CD4-positive, alpha-beta T cell (primary cell): ENCODE results near the gene PTGFR. TPM values are rescaled to one million over a fixed set of nuclear protein-coding genes. Genes with fewer than 3 reads are reported as not detected.

Experiments
- ATAC-seq: fragments of 200-7000 bp; cut with Tn5 transposase; one replicate; pipeline ENCODE4 v1.10.0; 2022; ENCODE audit warnings: mild to moderate bottlenecking; ENCODE audit not compliant: poor library complexity
- CTCF ChIA-PET: fragments of 350-600 bp; sonication (Branson Sonifier 250); formaldehyde crosslinking; loops from one replicate; lab custom pipeline; 2021; ENCODE audit warnings: antibody characterized with exemption, inconsistent platforms; lab: Charles Lee
- POLR2A ChIA-PET: fragments of 350-600 bp; sonication (Branson Sonifier 250); formaldehyde crosslinking; loops from one replicate; lab custom pipeline; 2021; ENCODE audit warnings: antibody characterized with exemption, inconsistent platforms; lab: Charles Lee
- DNase-seq, 14 experiments: peaks; one replicate each; pipeline ENCODE4 v3.0.0-alpha.2; 2013 to 2020; ENCODE audit warnings: mixed read lengths in 2 of 14
- H3K27ac ChIP-seq, 2 donors: one replicate each; pipeline versions ENCODE4 v1.5.1 to v1.7.0; 2013; ENCODE audit warnings: low read length in 2 of 2, low read depth in 1 of 2, mild to moderate bottlenecking in 1 of 2
- H3K27me3 ChIP-seq, 2 experiments: 1 replicate in 1 of 2; 2 replicates in 1 of 2; pipeline versions ENCODE4 v1.6.1 to v1.7.0; 2013; ENCODE audit warnings: low read length in 2 of 2, control low read depth in 1 of 2, mild to moderate bottlenecking in 1 of 2, moderate library complexity in 1 of 2; ENCODE audit not compliant: insufficient read depth in 2 of 2, control insufficient read depth in 1 of 2
- H3K36me3 ChIP-seq: one replicate; pipeline ENCODE4 v1.6.1; 2013; ENCODE audit warnings: low read length, control low read depth; ENCODE audit not compliant: insufficient read depth
- H3K4me1 ChIP-seq: one replicate; pipeline ENCODE4 v1.6.1; 2013; ENCODE audit warnings: low read length, control low read depth; ENCODE audit not compliant: insufficient read depth
- H3K4me3 ChIP-seq: one replicate; pipeline ENCODE4 v1.5.1; 2013; ENCODE audit warnings: mild to moderate bottlenecking, low read length, moderate library complexity
- H3K9me3 ChIP-seq, 2 experiments: 1 replicate in 1 of 2; 2 replicates in 1 of 2; pipeline versions ENCODE4 v1.6.1 to v1.7.0; 2013; ENCODE audit warnings: low read length in 2 of 2, mild to moderate bottlenecking in 2 of 2, control low read depth in 1 of 2, moderate library complexity in 1 of 2; ENCODE audit not compliant: control insufficient read depth in 1 of 2, insufficient read depth in 1 of 2
- H3K27ac Mint-ChIP-seq: one replicate; pipeline ENCODE4 v1.8.0; 2020; ENCODE audit warnings: mixed read lengths
- H3K27me3 Mint-ChIP-seq: one replicate; pipeline ENCODE4 v1.8.0; 2021; ENCODE audit warnings: mixed read lengths
- H3K36me3 Mint-ChIP-seq: one replicate; pipeline ENCODE4 v1.8.0; 2021; ENCODE audit warnings: low read depth, mixed read lengths
- H3K4me1 Mint-ChIP-seq: one replicate; pipeline ENCODE4 v1.8.0; 2021; ENCODE audit warnings: low read depth, mixed read lengths
- H3K4me3 Mint-ChIP-seq: one replicate; pipeline ENCODE4 v1.8.0; 2020; ENCODE audit warnings: mild to moderate bottlenecking, mixed read lengths
- H3K9me3 Mint-ChIP-seq: one replicate; pipeline ENCODE4 v1.8.0; 2020; ENCODE audit warnings: mixed read lengths
- CTCF ChIP-seq: fragments of 200-600 bp; IDR thresholded peaks from one replicate; pipeline ENCODE4 v1.8.0; 2022; ENCODE audit warnings: antibody characterized with exemption, mild to moderate bottlenecking
- intact Hi-C, 2 experiments: fragments of 100-400 bp; cut with DNase I in 1 of 2; cut with micrococcal nuclease in 1 of 2; formaldehyde crosslinking; loops; one replicate each; pipeline versions ENCODE4 v1.15.1 to v1.9.0; 2023 to 2025; cut with DNase I, micrococcal nuclease
- total RNA-seq, 174 experiments: library from RNA in 2 of 174; stranded (reverse) in 2 of 174; gene quantifications; one replicate each; pipeline ENCODE4 v1.2.3 and lab custom pipeline; 2021 to 2026

The PTGFR gene
- total RNA-seq, 2 experiments from 2014 or later = not detected

- H3K9me3 ChIP-seq = peaks cover 0 to 14% of the 10 kb centered on the region in 2 experiments
- intact Hi-C loops = no loop called here
- ATAC-seq (no peak), DNase-seq (no peak)
- H3K27me3 ChIP-seq = peaks cover 0 to 6% of the 10 kb centered on the region in 2 experiments
- POLR2A ChIA-PET = no interaction called here
- no peak for TF ChIP-seq CTCF
- CTCF ChIA-PET = no interaction called here
- peaks cover 2% of the 10 kb centered on the region for H3K9me3 Mint-ChIP-seq
- no peaks in the 10 kb centered on the region for H3K36me3 Mint-ChIP-seq
- no peaks in the 10 kb centered on the region for H3K27me3 Mint-ChIP-seq
- H3K4me1 ChIP-seq = no peaks in the 10 kb centered on the region
- H3K27ac Mint-ChIP-seq = no peak overlapping the region
- no peak overlapping the region for H3K4me3 Mint-ChIP-seq
- no peaks in the 10 kb centered on the region for H3K4me1 Mint-ChIP-seq
- no peaks in the 10 kb centered on the region for H3K36me3 ChIP-seq
- H3K27ac ChIP-seq = no peak overlapping the region
- H3K4me3 ChIP-seq = no peak overlapping the region
Observed at GRCh38 chr1:78469576-78469975, 21.2 kb upstream of the PTGFR start.

DNA sequence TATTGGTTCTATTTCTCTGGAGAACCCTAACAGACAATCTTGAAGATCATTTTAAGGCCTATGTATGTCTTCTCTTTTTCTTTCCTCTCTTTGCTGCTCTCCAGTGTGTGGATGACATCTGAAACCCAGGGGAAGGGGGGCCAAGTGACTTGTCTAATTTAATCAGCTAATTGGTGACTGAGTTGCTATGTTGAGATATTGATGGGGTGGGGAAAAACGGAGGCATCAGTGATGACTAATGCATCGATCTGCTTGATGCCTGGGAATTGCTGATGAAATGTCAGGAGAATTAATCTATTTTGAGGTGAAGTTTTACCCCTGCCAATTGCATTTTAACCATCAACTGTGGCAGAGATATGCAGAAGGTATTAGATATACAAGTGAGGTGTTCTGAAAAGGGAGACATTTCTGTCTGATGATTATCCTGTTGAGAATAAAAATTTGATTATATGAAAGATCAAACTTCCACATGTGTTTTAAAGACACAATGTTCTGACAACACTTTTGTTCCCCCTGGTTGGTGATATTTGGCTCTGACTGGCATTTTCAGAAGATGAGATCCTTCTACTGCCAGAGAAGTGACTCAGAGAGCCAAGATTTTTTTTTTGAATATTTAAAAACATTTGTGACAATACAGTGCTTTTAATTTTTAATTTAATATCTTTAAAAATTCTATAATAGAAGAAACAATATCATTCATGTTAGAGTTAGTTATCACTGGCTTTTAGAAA, 18.7 kb upstream of the PTGFR start:
- no peaks in the 10 kb centered on the region for H3K4me1 Mint-ChIP-seq
- H3K4me3 ChIP-seq = no peak overlapping the region
- POLR2A ChIA-PET = no interaction called here
- H3K27ac Mint-ChIP-seq = no peak overlapping the region
- no peaks in the 10 kb centered on the region for H3K36me3 ChIP-seq
- no peaks in the 10 kb centered on the region for H3K27me3 ChIP-seq
- TF ChIP-seq CTCF = no peak
- no peaks in the 10 kb centered on the region for H3K36me3 Mint-ChIP-seq
- no peak for ATAC-seq
- intact Hi-C loops = no loop called here
- DNase-seq = no peak
- H3K4me1 ChIP-seq = no peaks in the 10 kb centered on the region
- CTCF ChIA-PET = no interaction called here
- H3K9me3 ChIP-seq = no peaks in the 10 kb centered on the region
- H3K27ac ChIP-seq = no peak overlapping the region
- peaks cover 5% of the 10 kb centered on the region for H3K27me3 Mint-ChIP-seq
- peaks cover 3% of the 10 kb centered on the region for H3K9me3 Mint-ChIP-seq
- no peak overlapping the region for H3K4me3 Mint-ChIP-seq

DNA sequence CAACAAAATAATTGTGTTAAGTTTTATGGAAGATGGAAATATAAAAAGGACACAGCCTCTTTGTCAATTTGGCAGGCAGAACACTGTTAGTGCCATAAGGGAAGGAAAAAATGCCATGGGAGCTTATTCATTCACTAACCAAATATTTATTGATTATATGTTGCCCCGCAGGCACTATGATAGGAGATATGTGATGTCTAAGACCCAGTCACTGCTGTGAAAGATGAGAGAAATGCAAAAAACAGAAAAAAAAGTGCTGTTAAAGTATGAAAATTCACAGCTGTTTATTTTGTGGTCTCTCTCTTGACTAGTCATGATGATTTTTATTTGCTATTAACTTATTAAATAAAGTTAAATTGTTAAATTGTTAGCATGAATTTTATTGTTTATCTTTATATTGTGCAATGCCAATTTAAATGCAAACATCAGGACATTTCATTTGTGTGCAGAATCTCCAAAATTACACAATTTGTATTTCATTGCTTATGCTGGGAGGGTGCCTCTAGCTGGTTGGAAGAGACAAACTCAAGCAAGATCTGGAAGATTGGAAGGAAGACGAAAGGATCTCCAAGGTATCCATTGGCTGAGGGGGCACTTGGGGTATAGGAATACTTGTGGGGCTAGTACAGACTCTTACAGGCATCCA, 17.8 kb upstream of the PTGFR start:
- Mint-ChIP-seq H3K27me3 (peaks cover 5% of the 10 kb centered on the region), H3K4me3 (no peak overlapping the region), H3K36me3 (no peaks in the 10 kb centered on the region), H3K9me3 (peaks cover 3% of the 10 kb centered on the region), H3K27ac (no peak overlapping the region), H3K4me1 (no peaks in the 10 kb centered on the region)
- Histone ChIP-seq H3K4me3 (no peak overlapping the region), H3K27me3 (no peaks in the 10 kb centered on the region), H3K36me3 (no peaks in the 10 kb centered on the region), H3K9me3 (no peaks in the 10 kb centered on the region), H3K27ac (no peak overlapping the region), H3K4me1 (no peaks in the 10 kb centered on the region)
- TF ChIP-seq CTCF = no peak
- ChIA-PET CTCF (no interaction called here), POLR2A (no interaction called here)
- no peak for ATAC-seq
- intact Hi-C loops = no loop called here
- no peak for DNase-seq
